Stimulated activated CD8-positive, alpha-beta memory T cell treated with anti-CD3 and anti-CD28 coated beads, Interleukin-7, amount 100 ng/mL, for 4 hours (primary cell): Measurements from ENCODE around the gene SLIT1.

Source experiments
- DNase-seq, 2 donors: peaks; one replicate each; pipeline ENCODE4 v3.0.0-alpha.2; 2020; ENCODE audit warnings: low read depth in 2 of 2

SLIT1 gene

GRCh38 chr10:97173036-97173435, 12.7 kb downstream of the SLIT1 start:
- no peak for DNase-seq

DNA sequence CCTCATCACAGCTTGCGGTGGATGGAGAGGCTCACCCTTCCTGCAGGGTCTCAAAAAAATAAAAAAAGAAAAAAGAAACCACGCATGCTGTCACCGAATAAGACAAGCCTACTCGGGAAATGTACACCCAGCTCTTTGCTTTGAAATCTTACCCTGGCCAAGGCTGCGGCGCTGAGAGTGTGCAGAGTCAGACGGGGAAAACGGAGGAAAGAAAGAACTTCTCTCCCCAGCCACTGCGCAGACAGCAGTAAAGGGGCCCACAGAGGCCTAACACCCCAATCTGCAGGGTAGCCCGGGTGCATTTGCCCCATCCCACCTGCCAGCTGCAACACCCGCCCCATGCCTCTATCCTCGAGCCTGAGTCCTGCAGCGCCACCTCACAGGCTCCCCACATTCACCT, 14.8 kb downstream of the SLIT1 start:
- DNase-seq = no peak

DNA sequence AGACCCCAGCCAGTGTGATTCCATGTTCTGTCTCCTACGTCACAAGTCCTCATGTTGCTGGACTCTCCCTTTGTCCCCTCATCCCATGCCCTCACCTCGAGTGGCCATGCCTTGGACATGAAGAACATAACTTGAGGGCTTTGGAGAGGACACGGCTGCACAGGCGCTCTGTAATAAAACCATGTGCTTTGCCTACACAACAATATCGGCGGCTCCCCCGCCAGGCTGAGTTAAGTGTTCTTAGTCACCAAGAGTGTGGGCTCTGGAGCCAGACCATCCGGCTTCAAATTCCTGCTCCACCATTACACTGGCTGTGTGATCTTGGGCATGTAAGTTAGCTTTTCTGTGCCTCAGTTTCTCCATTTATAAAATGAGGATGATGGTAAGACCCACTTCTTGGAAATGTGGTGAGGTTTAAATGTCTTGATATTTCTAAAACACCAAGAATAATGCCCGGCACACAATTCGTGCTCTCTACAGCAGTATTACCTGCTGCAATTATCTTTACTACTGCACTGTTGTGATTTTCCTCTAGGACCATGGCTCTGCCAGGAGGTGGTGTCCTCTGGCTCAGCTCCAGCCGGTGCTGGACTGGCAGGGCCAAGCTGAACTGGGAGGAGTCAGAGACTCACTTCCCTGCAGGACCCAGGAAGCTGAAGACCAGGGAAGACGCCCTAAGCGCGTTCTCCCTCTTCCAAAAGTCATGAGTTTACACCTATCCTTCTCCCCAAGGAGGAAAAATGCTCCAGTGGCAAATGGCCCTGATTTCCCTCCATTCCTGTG, 15.7 kb downstream of the SLIT1 start:
- DNase-seq = no peak

- no peak for DNase-seq
Measured at GRCh38 chr10:97169063-97169462, 16.7 kb downstream of the SLIT1 start.

DNA sequence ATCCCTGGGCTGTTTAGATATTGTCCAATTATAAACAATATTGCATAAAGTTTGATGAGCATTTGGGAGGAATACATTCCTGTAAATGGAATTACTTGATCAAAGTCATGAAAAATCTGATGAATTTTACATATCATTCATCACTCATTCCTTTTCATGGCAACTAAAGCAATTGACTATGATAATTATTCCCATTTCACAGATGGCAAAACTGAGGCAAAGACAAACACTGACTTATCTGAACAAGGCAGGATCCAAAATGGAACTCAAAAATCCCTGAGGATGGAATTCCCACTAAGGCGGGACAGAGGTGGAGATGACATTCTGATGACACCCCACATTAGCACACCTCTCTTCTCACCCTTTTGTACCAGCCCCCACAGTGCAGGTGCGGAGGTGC, 17.1 kb downstream of the SLIT1 start:
- no peak for DNase-seq

GRCh38 chr10:97165499-97165898, 20.3 kb downstream of the SLIT1 start:
- no peak for DNase-seq

DNA sequence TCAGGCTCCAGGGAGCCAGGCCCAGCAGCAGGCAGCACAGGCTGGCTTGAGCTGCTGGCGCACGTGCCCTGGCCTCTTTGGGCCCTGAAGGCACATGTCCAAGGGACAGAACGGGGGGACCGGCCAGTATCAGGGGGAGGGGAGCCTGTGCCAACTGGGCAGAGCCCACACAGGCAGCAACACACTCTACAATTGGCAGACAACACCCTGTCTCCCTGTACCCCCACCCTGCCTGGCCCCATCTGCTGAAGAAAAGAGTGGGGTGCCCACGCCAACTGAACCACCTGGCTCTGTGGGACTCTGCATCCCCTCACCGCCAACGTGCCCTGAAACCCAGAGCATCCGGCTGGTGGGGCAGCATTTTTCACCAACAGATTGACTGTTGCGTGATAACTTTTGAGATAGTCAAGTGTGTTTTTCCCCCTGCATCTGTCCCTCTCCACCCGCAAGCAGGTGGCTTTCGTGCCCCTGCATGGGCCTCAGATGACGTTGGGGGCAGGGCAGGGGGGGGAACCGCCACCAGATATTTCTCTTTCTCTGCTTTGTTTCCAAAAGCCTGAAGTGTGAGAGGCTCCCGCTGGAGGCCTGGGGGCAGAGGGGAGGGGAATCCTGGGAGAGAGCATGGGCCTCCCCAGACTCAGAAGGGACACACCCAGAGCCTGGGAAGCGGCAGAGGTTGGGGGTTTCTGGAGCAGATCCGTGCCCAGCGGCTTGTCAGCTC, 21.8 kb downstream of the SLIT1 start:
- no peak for DNase-seq

DNA sequence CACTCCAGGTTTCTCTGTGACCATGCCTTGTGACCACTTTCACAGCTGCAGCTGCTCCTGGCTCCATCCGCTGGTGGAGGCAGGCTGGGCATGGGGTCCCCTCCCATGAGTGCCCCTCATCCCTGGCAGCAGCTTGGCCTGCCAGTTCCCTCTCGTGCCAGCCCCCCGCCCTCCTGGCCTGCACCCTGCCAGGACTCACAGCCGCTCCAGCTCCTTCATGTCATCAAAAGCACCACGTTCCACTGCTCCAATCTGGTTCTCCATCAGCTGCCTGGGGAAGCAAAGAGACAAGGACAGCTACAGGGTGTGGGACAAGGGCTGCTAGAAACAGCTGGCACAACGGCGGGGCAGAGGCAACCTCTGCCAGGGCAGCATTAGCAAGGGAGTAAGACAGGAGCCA, 22.6 kb downstream of the SLIT1 start:
- no peak for DNase-seq

GRCh38 chr10:97159646-97160305, 26.0 kb downstream of the SLIT1 start:
- DNase-seq = no peak

DNA sequence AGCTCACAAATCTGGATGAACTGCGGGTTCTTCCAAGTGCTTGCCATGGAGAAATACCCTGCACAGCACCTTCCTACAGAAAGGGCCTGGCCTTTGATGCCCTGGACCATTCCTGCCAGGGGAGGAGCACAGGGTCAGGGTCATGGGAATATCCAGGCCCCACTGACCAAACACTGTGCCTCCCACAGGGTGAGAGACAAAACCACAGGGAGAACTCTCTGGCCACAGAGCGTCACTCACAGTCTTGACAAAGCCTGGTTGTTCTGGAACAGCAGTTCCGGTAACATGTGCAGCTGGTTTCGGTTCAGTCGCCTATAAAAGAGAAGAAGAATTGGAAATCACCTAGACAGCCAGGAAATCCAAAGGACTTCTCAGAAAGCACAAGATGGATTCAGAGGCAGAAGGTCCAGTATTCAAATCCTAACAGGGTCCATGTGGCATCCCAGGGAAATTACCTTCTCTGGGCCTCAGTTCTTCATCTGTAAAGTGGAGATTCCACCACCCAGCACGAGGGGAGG, 28.1 kb downstream of the SLIT1 start:
- no peak for DNase-seq

GRCh38 chr10:97154781-97155180, 31.0 kb downstream of the SLIT1 start:
- DNase-seq = no peak

DNA sequence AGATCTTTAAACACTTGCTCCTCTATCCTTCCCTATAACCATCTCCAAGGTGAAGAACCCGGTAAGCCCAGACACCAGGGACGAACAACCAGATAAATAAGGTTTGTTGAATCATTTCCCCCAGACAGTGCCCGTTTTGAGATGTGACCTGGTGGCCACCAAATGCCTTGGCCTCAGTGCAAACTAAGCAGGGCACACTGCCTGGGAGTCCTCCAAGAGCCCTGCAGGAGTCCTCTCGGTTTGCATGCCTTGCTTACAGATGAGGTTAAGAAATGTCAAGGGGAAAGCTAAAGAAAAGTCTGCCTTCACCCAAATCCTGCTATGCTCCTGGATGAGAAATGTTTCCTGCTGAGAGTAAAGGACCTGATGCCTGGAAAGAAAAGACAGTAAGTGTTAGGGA, 31.6 kb downstream of the SLIT1 start:
- no peak for DNase-seq

DNA sequence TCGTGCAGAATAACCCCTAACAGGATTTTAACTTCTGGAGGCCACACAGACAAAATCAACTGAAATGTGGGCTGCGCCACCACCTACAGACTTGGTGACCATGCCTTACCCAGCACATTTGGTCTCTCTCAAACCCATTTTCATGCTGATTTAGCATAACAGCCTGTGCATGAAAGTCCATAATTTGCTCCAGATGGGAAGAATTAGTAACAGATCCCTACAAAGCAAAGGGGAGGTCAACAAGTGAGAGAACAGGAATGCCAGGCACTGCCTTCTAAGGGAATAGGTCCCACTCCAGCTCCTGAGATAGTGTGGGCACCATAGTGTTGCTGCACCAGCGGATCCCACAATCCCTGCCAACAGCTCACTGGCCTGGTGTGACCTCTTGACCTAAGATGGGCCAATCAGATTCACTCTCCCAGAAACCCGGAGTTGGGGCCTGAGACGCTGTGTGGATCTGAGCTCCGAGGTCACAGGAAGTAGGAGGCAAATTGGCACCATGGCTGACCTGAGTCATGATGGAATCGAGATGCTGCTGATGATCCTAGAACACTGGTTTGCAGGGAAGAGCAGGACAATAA, 32.4 kb downstream of the SLIT1 start:
- DNase-seq = no peak

DNA sequence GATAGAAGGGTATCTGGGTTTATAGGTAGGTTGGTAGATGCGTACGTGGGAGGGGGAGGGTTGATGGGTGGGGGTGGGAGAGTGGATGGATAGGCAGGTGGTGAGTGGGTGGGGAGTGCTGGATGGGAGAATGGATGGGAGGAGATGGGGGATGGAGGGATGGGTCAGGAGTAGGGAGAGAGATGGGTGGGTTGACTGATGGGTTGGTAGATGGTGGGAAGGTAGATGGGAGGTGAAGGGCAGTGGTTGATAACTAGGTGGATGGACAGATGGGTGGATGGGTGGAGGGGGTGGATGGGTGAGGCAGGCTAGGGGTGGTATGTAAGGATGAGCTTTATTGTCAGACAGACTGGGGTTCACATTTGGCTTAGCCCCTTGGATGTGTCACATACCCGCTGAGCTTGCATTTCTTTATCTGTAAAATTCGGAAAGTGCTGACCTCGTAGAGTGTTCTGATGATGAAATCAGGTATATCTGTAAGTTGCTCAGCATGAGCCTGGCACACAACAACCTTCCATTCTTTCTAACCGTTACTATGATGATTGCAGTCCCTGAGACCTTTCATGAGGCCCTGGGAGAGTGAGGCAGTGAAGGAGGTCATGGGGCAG, 34.3 kb downstream of the SLIT1 start:
- DNase-seq = no peak

- no peak for DNase-seq
Measured at GRCh38 chr10:97150616-97151015, 35.1 kb downstream of the SLIT1 start.

DNA sequence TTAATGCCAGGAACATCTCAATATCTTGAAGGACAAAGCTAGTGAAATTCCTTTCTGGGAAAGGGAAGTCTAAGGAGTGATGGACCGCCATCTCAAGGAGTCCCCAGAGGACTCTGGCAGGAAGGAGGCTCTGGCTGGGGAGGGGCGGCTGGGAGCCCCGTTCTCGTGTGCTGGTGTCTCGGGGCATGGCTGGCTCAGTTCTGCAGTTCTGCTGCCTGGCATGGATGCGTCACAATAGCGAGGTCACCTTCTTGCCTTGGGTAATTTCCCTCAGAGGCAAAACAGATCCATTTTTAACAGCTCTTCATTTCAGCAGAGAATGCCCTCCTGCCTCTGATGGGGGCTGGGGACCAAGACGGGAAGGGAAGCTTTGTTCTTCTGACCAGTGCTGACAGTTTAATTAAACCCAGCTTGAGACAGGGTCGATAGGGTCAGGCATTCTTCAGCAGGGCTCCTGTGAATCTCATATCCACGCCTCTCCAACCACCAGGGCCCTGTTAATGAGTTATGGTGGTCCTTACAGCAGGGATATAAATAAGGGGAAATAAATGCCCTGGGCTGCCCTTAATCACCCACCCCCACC, 35.7 kb downstream of the SLIT1 start:
- DNase-seq = no peak

DNA sequence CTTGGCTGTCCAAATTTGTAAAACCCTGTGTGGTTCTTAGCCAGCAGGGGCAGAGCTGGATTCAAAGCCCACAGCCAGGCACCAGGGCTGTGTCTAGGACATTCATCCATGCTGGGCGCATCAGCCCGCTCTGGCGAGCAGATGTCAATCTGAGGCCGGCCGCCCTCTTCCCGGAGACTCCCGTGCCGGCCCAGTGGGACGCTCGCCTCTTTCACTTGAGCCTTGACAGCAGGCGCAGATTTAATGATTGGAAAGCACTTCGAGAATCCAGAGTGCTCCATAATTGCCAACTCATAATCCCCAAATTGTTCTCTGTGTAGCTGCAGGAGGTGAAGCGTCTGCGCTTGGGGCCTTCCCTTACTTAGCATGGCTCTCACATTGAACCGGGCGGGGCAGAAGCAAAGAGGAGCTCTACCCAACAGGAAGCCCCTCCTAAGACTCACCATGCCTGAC, 36.7 kb downstream of the SLIT1 start:
- no peak for DNase-seq

GRCh38 chr10:97144297-97144696, 41.5 kb downstream of the SLIT1 start:
- no peak for DNase-seq

DNA sequence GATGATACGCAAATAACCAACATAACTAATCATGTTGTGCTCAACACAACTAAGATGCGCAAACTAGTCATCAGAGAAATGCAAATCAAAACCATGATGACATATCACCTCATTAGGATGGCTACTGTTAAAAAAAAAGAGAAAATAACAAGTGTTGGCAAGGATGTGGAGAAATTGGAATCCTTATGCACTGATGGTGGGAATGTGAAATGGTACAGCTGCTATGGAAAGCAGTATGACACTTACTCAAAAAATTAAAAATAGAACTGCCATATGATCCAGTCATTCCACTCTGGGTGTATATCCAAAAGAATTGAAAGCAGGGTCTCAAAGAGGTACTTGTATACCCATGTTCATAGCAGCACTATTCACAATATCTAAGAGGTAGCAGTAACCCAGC, 42.9 kb downstream of the SLIT1 start:
- no peak for DNase-seq

- DNase-seq = no peak
Measured at GRCh38 chr10:97140902-97141745, 44.6 kb downstream of the SLIT1 start.
